Hepatocyte (in vitro differentiated cells): ENCODE data around the gene C1QTNF8. TPM values are rescaled to one million over a fixed set of nuclear protein-coding genes. Genes with fewer than 3 reads are reported as not detected.

Experiments used
- DNase-seq: peaks from one replicate; pipeline ENCODE4 v3.0.0-alpha.2; 2016; ENCODE audit warnings: low spot score
- H2AFZ ChIP-seq: fragments of 200-600 bp; sonication (generic); 2 replicates; pipeline ENCODE4 v1.6.0; 2016; ENCODE audit warnings: antibody characterized with exemption, mild to moderate bottlenecking
- H3K27ac ChIP-seq: fragments of 200-600 bp; sonication (generic); 2 replicates; pipeline ENCODE4 v1.5.1; 2016; ENCODE audit warnings: mild to moderate bottlenecking
- H3K27me3 ChIP-seq: fragments of 200-600 bp; sonication (generic); 2 replicates; pipeline ENCODE4 v1.6.1; 2016
- H3K36me3 ChIP-seq: fragments of 200-600 bp; sonication (generic); replicated peaks from 2 replicates; pipeline ENCODE4 v1.5.1; 2016; ENCODE audit warnings: low read depth; ENCODE audit not compliant: insufficient read depth
- H3K4me1 ChIP-seq: fragments of 200-600 bp; sonication (generic); 2 replicates; pipeline ENCODE4 v1.5.1; 2016; ENCODE audit warnings: mild to moderate bottlenecking, moderate library complexity; ENCODE audit not compliant: insufficient read depth
- H3K4me2 ChIP-seq: fragments of 200-600 bp; sonication (generic); 2 replicates; pipeline ENCODE4 v1.6.0; 2016
- H3K4me3 ChIP-seq: fragments of 200-600 bp; sonication (generic); 2 replicates; pipeline ENCODE4 v1.5.1; 2016; ENCODE audit warnings: mild to moderate bottlenecking
- H3K79me2 ChIP-seq: fragments of 200-600 bp; sonication (generic); 2 replicates; pipeline ENCODE4 v1.6.0; 2017; ENCODE audit warnings: mild to moderate bottlenecking
- H3K9me2 ChIP-seq: fragments of 200-600 bp; sonication (generic); replicated peaks from 2 replicates; pipeline ENCODE4 v1.6.0; 2017; ENCODE audit warnings: mild to moderate bottlenecking; ENCODE audit not compliant: insufficient read depth
- H3K9me3 ChIP-seq: fragments of 200-600 bp; sonication (generic); 2 replicates; pipeline ENCODE4 v1.5.1; 2016; ENCODE audit warnings: low read depth, mild to moderate bottlenecking
- H4K20me1 ChIP-seq: fragments of 200-600 bp; sonication (generic); 2 replicates; pipeline ENCODE4 v1.6.0; 2016; ENCODE audit warnings: mild to moderate bottlenecking; ENCODE audit not compliant: insufficient read depth, poor library complexity, severe bottlenecking
- CTCF ChIP-seq: fragments of 200-600 bp; sonication (generic); IDR thresholded peaks from 2 replicates; pipeline ENCODE4 v1.5.1; 2016; ENCODE audit warnings: antibody characterized with exemption, mild to moderate bottlenecking; ENCODE audit not compliant: poor library complexity
- EZH2 ChIP-seq: fragments of 200-600 bp; sonication (generic); IDR thresholded peaks from 2 replicates; pipeline ENCODE4 v1.6.1; 2016; ENCODE audit warnings: antibody characterized with exemption, mild to moderate bottlenecking, borderline replicate concordance
- EZH2phosphoT487 ChIP-seq: fragments of 200-600 bp; sonication (generic); IDR thresholded peaks from one replicate; pipeline ENCODE4 v1.6.1; 2018; ENCODE audit warnings: antibody characterized with exemption, mild to moderate bottlenecking, low read depth, moderate library complexity; ENCODE audit not compliant: unreplicated experiment, severe bottlenecking
- WGBS: methylation state at CpG from one replicate; pipeline ENCODE4 v1.1.6; 2016; ENCODE audit warnings: low lambda C conversion rate; ENCODE audit errors: missing lambda C conversion rate; 5-methylcytosine and 5-hydroxymethylcytosine counted together
- polyA plus RNA-seq: library from polyadenylated mRNA; unstranded; fragments of >200 nt; fragmentation: Nextera tagmentation; extraction: Ambion mirVana; gene quantifications from 2 replicates; pipeline ENCODE4 v1.2.1, GENCODE V29; 2016
- total RNA-seq: library from RNA; depleted of rRNA; stranded (reverse); fragments of >200 nt; gene quantifications from 2 replicates; pipeline ENCODE4 v1.2.3, GENCODE V29; 2014

Gene C1QTNF8
- total and polyA plus RNA-seq, 2 experiments from 2014 or later: not detected

GRCh38 chr16:1135459-1135825 is 39.4 kb upstream of the C1QTNF8 start:
- Histone ChIP-seq H3K27ac (no peak overlapping the region), H4K20me1 (no peaks in the 10 kb centered on the region), H3K4me3 (no peak overlapping the region), H3K9me2 (no peaks in the 10 kb centered on the region), H2AFZ (no peak overlapping the region), H3K36me3 (no peaks in the 10 kb centered on the region), H3K4me2 (no peak overlapping the region), H3K27me3 (no peaks in the 10 kb centered on the region), H3K9me3 (no peaks in the 10 kb centered on the region), H3K79me2 (no peaks in the 10 kb centered on the region), H3K4me1 (no peaks in the 10 kb centered on the region)
- DNase-seq: no peak
- TF ChIP-seq CTCF: no peak
- TF ChIP-seq EZH2: no peak
- no peak for TF ChIP-seq EZH2phosphoT487
- 85% methylated on average over 3 of the region's 3 CpGs for WGBS

GRCh38 chr16:1134776-1135458 is 38.9 kb upstream of the C1QTNF8 start:
- H3K27me3 ChIP-seq: no peaks in the 10 kb centered on the region

GRCh38 chr16:1133810-1134520 is 37.9 kb upstream of the C1QTNF8 start:
- no peaks in the 10 kb centered on the region for H4K20me1 ChIP-seq
- no peak overlapping the region for H3K4me3 ChIP-seq
- H3K27ac ChIP-seq: no peak overlapping the region
- no peaks in the 10 kb centered on the region for H3K9me2 ChIP-seq
- H3K9me3 ChIP-seq: no peaks in the 10 kb centered on the region
- DNase-seq: no peak
- H3K27me3 ChIP-seq: no peaks in the 10 kb centered on the region
- no peaks in the 10 kb centered on the region for H3K4me1 ChIP-seq
- no peaks in the 10 kb centered on the region for H3K36me3 ChIP-seq
- no peak overlapping the region for H2AFZ ChIP-seq
- WGBS: 83% methylated on average over 25 of the region's 30 CpGs
- TF ChIP-seq EZH2: no peak
- TF ChIP-seq CTCF: no peak
- TF ChIP-seq EZH2phosphoT487: no peak
- no peak overlapping the region for H3K4me2 ChIP-seq
- H3K79me2 ChIP-seq: no peaks in the 10 kb centered on the region

More at GRCh38 chr16:1134776-1135458, 38.9 kb upstream of the C1QTNF8 start:
- Histone ChIP-seq H2AFZ (no peak overlapping the region), H3K4me2 (no peak overlapping the region), H3K36me3 (no peaks in the 10 kb centered on the region), H3K9me2 (no peaks in the 10 kb centered on the region), H3K4me3 (no peak overlapping the region), H3K9me3 (no peaks in the 10 kb centered on the region), H3K4me1 (no peaks in the 10 kb centered on the region), H4K20me1 (no peaks in the 10 kb centered on the region), H3K79me2 (no peaks in the 10 kb centered on the region), H3K27ac (no peak overlapping the region)
- TF ChIP-seq CTCF (no peak), EZH2 (no peak), EZH2phosphoT487 (no peak)
- DNase-seq: no peak
- WGBS: 72% methylated on average over 22 of the region's 30 CpGs
